Fibroblast of peridontal ligament (primary cell): Measurements from ENCODE around the gene NDST4.
"Not testable (repeated sequence)": the region's sequence is repeated elsewhere in the genome, so short reads cannot be mapped to it uniquely, and the experiment has no call there.

Experiments
- DNase-seq: peaks from one replicate; pipeline ENCODE4 v3.0.0-alpha.2; 2010; ENCODE audit errors: extremely low read depth

The NDST4 gene

DNA sequence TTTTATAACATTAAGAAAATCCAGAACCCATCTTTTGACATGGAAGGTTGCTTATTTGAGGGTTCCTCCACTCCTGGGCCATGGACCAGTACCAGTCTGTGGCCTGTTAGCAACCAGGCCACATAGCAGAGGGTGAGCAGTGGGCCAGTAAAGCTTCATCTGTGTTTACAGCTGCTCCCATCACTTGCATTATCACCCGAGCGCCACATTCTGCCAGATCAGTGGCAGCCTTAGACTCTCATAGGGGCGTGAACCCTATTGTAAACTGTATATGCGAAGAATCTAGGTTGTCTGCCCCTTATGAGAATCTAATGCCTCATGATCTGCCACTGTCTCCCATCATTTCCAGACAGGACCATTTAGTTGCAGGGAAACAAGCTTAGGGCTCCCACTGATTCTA, 58.6 kb downstream of the NDST4 start:
- DNase-seq: no peak

DNA sequence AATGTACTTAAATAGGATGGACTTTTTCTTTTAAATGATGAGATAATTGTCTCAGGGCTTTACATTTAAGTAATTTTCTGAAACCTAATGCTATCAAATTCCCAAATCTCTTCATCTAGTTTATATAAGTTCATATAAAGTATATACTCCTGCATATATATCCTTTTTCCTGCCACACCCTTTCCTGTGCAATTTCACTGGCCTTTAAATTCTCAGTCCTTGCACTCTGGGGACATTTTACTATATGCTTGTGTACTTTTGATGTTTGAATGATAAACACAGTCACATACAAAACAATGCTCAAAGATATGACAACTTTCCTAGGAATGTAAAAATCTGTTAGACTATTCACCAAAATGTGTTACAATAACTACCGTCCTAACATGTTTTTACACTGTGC, 60.1 kb downstream of the NDST4 start:
- DNase-seq: no peak

DNA sequence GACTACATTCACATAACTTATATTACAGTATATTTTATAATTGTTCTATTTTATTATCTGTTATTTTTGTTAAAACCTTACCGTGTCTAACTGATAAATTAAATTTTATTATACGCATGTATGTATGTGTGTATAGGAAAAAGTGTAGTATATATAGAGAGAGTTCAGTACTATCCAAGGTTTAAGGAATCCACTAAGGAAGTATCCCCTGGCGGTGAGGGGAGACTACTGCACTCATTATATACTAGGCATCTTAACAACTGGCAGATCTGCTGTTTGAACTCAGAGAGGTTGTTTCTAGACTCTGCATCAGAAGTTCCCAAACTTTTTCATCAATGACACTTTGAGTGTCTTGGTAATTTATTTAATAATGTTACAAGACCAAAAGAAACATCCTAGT, 70.9 kb downstream of the NDST4 start:
- DNase-seq: no peak

DNA sequence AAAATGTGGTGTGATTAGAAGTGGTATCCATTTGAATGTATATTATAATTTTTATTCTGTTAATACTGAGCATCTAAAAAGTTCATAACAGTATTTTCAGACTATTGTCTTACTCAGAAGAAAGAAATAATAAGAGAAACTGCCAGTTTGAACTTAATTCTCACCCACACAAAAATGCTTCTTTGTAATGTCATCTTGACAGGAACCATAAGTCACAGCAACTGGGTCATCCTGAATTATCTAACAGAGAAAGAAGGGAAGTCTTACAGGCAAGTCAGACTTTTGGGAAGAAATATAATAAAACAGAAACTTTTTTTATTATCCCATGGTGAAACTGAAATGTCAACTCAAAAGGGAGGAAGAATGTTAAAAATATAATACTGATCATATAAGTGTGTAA, 83.1 kb downstream of the NDST4 start:
- DNase-seq: no peak

DNA sequence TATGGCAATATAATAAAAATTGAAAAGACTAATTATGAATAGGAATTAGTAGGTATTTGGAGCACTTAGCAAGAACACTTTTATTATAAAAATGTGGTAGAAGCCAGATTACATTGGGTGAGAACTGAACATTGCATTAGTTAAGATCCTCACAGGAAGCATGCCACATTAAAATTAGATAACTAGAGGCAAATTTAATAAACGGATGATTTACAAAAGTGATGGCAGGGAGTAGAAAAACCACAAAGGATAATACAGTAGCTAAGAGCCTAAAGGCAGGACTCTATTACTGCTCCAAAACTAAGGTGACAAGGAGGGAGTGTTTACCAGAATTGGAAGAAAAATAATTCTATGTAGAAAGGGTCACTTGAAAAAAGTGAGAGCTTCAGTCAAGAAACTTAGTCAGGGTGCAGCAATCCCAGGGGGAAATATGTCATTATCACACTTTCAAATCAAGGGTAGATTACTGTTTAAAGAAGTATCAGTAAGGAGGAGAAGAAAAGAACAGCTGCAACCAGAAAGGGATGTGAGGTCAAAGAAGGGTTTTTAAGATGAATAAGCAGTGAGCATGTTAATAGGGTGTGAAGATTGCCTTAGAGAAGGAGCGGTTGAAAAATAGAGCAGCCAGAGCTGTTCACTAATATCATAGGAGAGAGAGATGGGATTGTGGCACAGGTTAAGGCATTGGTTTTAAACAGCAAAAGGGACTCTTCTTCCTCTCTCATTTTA, 84.6 kb downstream of the NDST4 start:
- no peak for DNase-seq

DNA sequence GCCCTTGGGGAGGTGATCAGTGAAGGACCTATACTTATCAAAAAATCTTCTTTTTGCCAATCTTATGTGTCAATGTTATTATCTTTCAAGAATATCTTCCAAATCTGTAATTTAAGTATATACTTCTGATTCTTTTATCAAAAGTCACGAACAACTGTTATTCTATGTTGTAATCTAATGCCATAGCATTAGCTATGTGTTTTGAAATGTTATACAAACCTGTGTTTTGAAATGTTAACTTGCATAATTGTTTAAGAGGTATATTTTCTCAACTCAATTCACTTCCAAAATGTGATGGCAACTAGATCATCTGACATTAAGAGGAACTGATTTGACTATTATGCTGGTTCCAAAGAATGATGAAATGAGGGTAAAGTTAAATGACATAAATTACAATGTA, 113.5 kb downstream of the NDST4 start:
- DNase-seq: no peak

DNA sequence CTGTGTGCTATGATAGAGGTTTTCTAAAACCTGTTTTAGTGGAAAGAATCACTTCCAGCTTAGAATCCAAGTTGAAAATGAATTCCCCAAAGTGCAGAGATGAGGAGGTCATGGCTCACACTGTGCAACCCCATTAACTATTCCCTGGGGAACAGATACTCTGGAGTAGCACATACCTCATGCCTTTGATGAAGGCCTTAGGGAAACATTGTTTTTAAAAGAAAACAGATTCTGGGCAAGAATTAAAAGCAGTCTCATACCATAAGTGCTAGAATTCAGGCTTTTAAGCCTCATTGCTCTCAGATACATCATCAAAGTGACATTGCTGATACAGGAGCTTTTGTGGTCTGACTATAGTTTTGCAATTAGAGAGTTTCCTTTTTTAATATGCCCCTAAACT, 115.1 kb downstream of the NDST4 start:
- DNase-seq: no peak

DNA sequence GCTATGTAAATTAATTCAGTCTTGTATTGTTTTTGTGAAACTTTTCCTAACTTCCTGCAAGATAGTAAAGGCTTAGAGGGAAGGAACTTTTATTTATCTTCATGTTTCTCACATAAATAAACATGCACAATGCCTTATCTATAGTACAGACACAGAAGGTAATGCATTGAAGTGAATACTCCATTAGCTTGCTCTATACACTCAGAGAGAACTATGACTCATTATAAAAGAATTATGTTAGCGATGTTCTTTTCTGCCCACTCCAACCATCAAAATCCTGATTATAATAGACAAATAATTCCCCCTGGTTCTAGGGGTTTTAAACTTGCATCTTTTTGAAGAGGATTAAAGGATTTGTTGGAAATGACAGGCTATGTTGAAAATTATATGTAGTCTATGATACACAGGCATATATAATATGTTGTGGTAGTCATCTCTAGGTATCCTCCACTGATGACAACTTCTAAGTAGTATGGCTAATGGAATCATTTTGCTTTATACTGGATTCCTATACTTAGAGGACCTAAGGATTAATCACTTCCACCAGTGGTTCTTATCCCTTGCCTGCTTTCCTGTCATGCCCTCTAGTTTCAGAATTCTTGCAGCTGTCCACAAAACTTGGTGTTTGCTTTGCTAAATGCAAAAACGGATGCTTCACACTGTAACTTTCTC, 115.7 kb downstream of the NDST4 start:
- DNase-seq: no peak

DNA sequence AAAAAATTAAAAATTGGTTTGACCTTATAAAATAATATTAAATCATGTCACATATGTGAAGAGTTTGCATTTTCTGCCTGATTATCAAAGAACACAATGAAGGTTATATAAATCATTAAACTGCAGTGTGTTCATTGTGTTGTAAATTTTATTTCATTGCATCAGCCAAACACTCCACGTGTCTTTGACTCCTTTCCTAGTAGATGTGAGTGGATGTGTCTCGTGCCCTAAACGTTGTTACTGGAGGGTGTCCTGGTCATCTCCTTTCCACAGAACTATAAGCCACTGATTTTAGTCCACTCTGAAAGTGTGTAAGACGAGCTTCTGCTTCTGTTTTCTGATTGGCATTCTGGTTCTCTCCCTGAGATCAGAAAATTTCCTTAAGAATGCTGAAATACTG, 127.3 kb downstream of the NDST4 start:
- DNase-seq: no peak

DNA sequence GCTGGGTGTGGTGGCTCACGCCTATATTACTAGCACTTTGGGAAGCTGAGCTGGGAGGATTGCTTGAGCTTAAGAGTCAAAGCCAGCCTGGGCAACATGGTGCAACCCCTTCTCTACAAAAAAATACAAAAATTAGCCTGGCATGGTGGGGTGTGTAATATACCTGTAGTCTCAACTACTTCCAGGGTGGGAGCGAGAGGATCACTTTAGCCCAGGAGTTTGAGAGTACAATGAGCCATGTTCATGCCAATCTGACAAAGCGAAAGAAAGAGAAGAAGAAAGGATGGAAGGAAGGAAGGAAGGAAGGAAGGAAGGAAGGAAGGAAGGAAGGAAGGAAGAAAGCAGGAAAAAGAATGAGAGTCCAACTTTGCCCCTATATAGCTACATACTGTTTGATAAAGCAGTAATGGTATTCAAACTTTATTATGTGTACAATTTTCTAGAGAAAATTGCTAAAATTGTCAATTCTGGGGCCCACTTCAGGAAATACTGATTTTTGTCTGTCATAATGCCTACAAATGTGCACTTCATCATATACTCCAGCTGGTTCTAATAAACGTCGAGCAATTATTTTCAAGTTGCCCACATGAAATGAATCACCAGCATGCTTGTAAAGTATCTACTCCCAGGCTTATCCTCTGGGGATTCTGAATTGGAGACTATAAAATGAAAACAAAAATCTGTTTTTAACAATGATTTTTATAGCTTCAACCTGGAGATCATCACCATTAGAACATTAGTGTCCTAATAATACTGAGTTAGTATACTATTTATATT, 132.3 kb downstream of the NDST4 start:
- DNase-seq: peak; percentile 60

DNA sequence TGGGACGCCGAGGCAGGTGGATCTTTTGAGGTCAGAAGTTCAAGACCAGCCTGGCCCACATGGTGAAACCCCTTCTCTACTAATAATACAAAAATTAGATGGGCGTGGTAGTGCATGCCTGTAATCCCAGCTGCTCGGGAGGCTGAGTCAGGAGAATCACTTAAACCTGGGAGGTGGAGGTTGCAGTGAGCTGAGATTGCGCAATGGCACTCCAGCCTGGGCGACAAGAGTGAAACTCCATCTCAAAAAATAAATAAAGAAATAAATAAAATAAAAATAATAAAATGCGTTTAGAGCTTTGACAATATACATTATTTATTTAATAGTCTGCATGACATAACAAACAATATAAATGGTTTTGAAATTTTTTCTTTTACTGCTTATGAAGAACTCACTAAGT, 133.0 kb downstream of the NDST4 start:
- DNase-seq: not testable (repeated sequence)

DNA sequence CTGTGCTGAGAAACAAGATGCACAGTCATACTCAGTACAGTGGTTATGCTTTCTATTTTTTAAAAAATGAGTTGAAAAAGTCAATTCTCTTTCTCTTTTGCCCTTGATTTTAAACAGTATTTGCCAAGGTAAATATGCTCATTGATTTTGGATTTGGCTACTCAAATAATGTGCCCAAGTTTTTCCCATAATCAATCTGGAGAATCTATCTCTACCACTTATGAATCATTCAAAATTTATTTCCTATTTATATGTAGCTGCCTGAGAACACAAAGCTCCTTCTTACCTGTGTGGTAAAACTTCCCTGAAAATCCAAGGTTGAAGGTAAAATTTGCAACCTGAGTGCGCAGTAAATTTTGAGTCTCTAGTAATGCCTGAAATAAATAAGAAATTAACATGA, 136.5 kb downstream of the NDST4 start:
- DNase-seq: no peak

DNA sequence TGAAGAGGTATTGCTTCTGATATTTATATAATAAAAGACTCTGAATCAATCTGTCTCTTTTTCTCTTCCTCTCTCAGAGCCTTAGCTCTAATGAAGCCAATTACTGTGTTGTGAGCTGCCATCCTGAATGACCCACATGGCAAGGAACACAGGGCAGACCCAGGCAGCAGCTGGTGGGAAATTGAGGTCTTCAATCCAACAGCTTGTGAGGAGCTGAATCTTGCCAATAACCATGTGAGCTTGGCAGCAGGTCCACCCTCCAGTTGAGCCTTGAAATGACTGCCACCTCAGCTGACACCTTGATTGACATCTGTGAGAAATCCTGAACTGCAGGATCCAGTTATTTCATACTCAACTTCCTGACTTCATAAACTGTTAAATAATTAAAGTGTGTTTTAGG, 149.4 kb downstream of the NDST4 start:
- DNase-seq: no peak

DNA sequence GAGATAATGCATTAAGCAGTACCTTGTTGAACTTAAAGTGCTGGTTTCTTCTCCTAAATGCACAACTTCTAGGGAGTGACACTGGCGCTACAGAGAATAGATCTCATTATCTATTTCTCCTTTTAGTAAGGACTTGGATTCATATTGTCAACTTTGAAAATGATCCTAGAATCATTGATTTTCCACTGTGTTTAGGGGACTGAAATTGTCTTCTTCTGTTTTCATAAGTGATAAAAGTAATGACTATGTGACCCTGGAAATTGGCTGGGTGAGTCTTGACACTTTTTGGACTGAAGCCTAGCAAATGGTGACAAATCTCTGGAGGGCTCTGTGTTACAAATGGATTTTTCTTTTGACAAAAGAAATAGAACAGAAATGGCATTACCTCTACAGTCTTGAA, 167.8 kb downstream of the NDST4 start:
- DNase-seq: no peak

DNA sequence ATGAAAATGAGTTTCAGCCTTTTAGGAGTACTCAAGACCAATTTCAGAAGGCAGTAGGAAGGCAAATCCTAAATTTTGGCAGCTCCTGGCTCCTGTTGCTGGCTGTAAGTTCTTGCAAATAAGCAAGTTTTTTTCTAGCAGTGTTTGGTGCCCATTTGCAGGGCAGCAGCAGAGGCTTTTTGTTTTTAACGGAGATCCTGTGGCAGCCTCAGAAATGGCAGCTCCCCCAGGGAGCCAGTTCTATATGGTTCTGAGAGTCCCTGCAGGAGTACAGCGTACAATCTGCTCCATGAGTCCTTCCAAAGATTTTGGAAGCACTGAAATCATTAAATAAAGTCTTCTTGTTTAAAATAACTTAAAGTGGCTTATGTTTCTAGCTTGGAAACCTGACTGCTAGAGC, 171.9 kb downstream of the NDST4 start:
- no peak for DNase-seq

DNA sequence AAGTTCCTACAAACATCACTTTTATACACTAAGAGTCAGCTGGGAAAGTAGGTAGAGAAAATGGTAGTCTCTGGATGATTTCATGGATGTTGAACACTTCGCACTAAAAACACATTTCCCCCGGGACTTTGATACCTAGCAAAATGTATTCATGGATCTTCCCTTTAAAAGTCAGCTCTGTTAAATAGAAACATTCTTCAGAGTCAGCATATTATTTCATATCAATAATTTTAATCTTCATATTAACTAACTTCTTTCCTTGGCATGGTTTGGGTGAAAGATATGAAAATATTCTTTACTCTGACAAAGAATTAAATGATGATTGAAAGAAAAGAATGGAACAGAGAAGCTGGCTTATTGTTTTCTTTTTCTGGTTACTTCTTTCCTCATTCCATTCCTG, 185.5 kb downstream of the NDST4 start:
- DNase-seq: no peak

DNA sequence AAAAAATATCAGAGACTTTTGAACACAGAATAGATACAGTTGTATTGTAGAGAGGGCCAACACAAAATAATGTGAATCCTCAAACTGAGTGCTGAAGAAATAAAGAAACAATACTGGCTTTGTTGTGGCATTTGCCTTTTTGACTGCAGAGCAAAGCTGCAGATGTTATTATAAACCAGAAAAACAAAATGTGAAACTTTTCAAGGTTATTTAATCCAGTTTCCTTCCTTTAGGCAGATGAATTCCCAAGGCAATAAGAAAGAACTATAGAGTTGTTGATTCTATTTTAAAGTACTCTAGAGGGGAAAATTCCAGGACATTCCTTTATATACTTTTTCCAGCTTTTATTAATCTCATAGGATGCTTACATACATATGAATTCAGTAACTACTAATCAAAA, 186.8 kb downstream of the NDST4 start:
- DNase-seq: no peak

DNA sequence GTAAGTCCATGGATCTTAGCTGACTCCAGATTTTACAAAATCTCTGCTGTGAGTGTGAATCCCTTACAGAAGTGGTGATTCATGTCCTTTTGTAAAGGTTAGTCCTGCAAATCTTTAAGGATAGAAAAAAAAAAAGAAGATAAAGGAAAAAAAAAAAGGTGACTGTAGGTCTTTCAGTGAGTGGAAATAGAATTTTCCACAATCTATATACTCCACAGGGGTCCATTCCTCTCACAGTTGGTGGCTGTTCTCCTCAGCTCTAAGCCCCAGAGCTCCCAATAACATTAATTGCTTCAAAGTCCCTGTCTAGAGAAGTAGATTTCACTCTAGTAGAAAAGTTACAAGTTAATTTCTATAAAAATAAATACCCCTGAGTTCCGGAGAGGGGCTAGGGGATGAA, 189.1 kb downstream of the NDST4 start:
- DNase-seq: no peak

DNA sequence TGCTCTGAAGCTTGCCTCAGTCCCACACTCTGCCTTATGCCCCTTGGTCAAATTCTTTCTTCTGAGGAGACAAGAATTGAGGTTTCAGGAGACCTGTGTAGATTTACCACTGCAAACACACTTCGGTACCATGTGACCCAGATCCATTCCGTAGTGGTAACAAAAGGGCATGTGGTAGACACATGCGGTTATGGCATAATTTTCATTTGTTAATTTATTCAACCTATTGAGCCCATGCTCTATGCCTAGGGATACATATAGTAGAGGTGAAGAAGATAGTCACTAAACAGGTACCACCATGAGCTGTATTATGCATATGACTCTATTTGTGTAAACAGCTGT, 190.9 kb downstream of the NDST4 start:
- no peak for DNase-seq

DNA sequence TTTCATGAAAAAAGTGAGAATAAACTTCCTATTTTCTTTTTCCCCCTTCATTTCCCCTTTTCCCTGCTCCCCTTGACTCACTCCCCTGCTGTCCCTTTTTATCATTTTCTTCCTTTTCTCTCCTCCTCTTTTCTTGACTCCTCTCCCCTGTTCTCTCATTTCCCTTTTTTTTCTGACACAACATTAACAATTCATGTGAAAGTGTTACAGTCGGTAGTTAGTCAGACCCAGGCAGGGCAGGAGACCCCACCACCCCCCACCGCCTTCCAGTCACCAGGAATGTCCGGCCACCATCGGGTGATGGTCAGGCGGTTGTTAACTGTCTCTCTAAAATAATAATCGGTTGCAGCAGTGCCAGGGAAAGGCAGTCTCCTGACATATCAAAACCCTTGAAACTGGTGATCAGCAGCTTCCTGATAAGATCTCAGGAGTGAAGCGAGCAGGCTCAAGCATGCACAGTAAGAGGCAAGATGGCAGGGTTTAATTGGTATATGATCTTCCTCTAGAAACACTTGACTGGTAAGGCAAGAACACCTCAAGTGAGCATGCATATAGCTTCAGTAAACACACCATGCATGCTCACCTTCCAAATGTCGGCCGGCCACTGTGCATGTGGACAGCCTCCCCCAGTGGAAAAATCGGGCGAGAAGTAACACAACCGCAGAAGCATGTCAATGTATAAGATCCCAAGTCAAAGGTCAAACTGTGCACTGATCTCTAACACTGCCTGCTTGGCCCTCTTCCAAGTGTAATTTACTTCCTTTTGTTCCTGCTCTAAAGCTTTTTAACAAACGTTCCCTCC, 191.4 kb downstream of the NDST4 start:
- no peak for DNase-seq

DNA sequence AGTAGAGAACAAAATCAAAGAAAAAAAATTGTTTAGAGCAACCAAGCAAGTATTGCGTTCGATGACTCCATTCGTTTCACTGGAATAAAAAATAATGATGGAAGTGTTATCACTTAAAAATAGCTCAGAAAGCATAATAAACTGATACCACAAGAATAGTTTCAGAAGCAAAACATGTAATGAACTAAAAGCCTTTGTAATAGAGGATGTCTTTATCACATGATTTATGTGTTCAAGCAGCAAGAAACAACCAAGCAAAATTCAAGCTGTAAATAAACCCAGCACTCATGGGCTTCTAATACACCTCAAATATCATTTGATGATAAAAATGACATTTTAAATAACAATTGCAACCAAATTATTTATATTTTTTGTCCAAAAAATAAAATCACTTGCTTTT, 192.2 kb downstream of the NDST4 start:
- DNase-seq: no peak

DNA sequence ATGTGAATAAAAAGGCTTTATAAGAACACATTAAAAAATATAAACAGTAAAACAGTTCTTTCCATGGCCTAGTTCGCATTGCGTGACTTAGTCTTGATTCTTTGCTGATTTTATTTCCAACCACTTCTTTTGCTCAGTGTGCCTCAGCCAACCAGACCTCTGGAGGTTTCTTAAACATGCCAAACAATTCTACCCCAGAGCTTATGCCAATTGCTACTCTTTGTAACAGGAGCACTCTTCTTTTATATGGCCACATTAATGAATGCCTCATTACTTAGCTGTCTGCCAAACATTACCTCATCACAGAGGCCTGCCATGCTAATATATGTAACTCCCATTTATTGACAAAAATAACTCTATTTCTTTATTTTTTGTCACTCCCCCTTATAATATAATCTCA, 202.3 kb downstream of the NDST4 start:
- DNase-seq: no peak
